GM21737 (cell line): Measurements from ENCODE around the gene FOXI2.

Source experiments
- ATAC-seq: cut with Tn5 transposase; IDR thresholded peaks from one replicate; pipeline ENCODE4 v1.9.1; 2021; ENCODE audit warnings: mild to moderate bottlenecking, moderate library complexity; ENCODE audit not compliant: unreplicated experiment

Gene FOXI2

DNA sequence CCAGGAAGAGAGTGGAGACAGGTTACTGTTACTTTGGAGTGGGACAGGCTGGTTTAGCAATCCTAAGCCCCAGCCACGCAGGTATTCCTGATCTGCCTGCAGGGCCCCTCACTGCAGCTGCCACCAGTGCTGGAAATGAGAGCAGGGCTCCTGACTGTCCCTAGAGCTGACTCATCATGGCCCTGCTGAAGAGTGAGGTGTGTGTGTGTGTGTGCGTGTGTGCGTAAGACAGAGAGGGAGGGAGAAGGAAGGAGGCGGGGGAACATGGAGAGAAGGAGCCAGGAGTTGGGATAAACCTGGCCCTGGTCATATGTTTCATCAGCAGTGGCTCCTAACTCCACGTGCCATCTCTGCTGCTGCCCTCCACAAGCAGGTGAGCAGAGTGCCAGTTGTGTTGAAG lies 3.6 kb downstream of the FOXI2 start:
- ATAC-seq, result no peak

- no peak for ATAC-seq
Observed at GRCh38 chr10:127743205-127743604, 6.2 kb downstream of the FOXI2 start.

- no peak for ATAC-seq
Observed at GRCh38 chr10:127744956-127745355, 8.0 kb downstream of the FOXI2 start.

GRCh38 chr10:127745861-127746260 lies 8.9 kb downstream of the FOXI2 start:
- no peak for ATAC-seq

GRCh38 chr10:127755753-127756152 lies 18.8 kb downstream of the FOXI2 start:
- no peak for ATAC-seq

DNA sequence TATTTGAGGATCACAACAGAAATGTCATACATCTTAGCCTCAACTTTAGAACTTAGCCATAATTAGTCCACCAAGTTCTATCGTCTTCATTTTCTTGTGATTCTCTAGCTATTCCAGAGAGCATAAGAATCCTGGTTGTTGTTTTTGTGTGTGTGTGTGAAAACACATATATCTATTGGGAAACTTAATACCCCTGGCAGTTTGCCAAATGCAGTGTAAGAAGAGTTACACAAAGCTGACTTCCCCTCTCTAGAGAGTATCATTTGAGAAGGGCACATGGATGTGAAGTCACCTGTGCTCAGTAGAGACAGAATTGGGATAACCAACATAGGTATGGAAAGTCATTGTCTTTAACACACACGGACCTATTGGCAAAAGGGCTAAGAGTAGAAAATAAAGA lies 19.3 kb downstream of the FOXI2 start:
- ATAC-seq, result no peak

DNA sequence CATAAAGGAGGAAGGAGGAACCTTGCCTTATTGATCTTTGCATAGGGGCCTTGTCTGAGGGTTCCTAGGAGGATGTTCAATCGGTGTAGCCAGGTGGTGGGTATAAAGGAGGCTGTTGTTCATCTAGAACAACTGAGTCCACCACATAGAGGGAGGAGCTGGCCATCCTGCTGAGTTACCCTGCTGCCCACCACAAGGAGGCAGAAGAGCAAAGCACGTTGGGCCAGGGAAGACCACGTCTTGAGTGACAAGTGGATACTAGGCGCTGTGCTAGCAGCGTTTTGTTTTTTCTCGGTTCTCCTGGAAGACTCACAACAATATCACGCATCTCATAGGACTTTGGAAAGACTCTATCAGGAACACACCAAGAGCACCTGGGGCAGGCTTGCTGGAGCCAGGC lies 20.0 kb downstream of the FOXI2 start:
- no peak for ATAC-seq

DNA sequence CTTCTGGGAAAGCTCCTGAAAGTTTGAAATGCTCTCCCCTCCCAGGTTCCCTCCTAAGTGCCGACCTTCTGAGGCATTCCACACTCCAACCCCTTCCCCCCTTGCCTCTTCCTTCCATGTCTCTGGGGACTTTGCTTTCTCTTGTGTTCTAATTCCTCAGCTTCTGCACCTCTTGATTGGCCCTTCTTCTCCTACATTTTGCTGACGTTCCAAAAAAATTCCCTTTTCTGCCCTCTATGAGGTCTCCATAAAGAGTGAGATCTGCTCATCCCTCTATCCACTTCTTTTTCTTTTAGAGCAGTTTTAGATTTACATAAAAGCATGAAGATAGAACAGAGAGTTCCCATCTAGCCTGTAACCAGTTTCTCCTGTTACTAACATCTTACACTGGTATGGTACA lies 22.3 kb downstream of the FOXI2 start:
- no peak for ATAC-seq

- no peak for ATAC-seq
Observed at GRCh38 chr10:127762925-127763324, 25.9 kb downstream of the FOXI2 start.

DNA sequence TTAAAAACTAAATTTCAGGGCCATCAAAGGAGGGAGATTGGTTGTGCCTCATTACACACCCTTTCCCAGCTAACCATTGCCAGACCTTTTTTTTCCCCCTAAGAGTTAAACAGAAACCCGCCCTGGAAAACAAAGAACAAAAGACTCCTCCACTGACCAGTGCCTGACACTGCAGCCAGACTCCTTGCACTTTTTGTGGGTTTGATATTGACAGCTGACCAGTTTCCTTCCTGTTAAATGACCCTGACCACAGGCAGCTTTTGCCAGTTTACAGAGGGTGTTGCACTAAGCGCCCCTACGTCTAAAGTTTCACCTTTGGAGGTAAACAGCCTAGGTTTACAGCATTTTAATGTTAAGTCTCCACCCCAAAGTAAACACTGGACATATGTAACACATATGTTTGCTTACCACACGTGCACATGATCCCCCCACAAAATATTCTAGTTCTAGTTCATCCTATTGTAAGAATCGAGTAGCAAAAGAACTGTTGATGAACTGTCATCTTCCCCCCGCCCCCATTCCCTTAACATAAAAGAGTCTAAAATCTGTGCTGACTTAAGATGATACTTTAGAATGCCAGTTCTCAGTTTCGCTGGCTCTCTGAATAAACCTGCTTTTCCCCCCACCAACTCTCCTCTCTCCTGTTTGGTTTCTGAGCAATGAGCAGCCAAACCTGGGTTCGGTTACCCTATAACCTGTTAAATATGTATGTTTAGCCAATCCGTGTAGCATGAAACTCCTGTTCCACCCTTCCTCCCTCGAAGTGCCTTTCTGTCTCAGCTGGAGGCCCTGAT lies 38.0 kb downstream of the FOXI2 start:
- no peak for ATAC-seq

- no peak for ATAC-seq
Observed at GRCh38 chr10:127776816-127777215, 39.8 kb downstream of the FOXI2 start.

GRCh38 chr10:127781412-127781811 lies 44.4 kb downstream of the FOXI2 start:
- ATAC-seq, result no peak

DNA sequence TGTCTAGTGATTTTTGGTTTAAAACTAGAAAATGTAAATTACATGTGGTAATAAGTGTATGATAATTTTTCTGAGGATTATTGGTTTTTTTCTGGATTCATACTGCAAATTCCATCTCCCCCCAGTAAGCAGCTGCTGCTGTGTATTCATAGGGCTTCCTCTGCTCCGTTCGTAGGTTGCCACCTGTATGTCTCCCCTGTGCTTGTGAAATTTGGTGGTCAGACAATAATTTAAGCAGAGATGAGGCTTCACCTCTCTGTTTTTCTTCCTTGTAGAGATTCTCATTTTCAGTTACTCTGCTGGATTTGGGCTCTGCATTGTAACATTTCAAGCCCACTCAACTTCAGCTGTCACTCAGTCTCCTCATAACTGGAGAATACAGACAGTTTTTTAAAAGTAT lies 50.9 kb downstream of the FOXI2 start:
- ATAC-seq, result no peak

- no peak for ATAC-seq
Observed at GRCh38 chr10:127790066-127790624, 53.2 kb downstream of the FOXI2 start.
